IMR-90 (cell line): ENCODE measurements around the gene SLC15A3. TPM values are rescaled to one million over a fixed set of nuclear protein-coding genes. Genes with fewer than 3 reads are reported as not detected.

Experiments
- ATAC-seq: fragments of 200-7000 bp; cut with Tn5 transposase; 2 replicates; pipeline ENCODE4 v1.9.1; 2020; ENCODE audit warnings: low read depth, mild to moderate bottlenecking, moderate library complexity
- BruUV-seq: library from RNA; stranded (reverse); fragments of 400-500 nt; replicated peaks from 2 replicates; lab custom pipeline; 2021; lab: Mats Ljungman, UMichigan
- CTCF ChIA-PET: fragments of 300-600 bp; formaldehyde crosslinking; extraction: SDS; loops from one replicate; lab custom pipeline; 2021; ENCODE audit warnings: antibody characterized with exemption; lab: Yijun Ruan, JAX
- POLR2A ChIA-PET: fragments of 300-600 bp; sonication (Branson Sonifier 250); formaldehyde crosslinking; loops from one replicate; lab custom pipeline; 2022; ENCODE audit warnings: antibody characterized with exemption; ENCODE audit not compliant: unreplicated experiment; lab: Charles Lee
- DNase-seq: peaks from one replicate; pipeline ENCODE4 v3.0.0; 2013
- H2AFZ ChIP-seq: replicated peaks from 2 replicates; pipeline ENCODE3; 2013; ENCODE audit warnings: low read length, mild to moderate bottlenecking; ENCODE audit not compliant: poor library complexity
- H2AK5ac ChIP-seq: 2 replicates; pipeline ENCODE4 v1.6.1; 2013; ENCODE audit warnings: low read depth, low read length, inconsistent platforms
- H2AK9ac ChIP-seq: replicated peaks from 2 replicates; pipeline ENCODE3; 2013; ENCODE audit warnings: mild to moderate bottlenecking, low read depth, low read length, moderate library complexity; ENCODE audit not compliant: poor library complexity
- H2BK120ac ChIP-seq: 2 replicates; pipeline ENCODE4 v1.6.1; 2013; ENCODE audit warnings: low read depth, low read length, inconsistent platforms
- H2BK15ac ChIP-seq: 3 replicates; pipeline ENCODE4 v1.6.1; 2013; ENCODE audit warnings: low read depth, low read length, inconsistent platforms
- H2BK20ac ChIP-seq: 2 replicates; pipeline ENCODE4 v1.6.1; 2013; ENCODE audit warnings: low read depth, mild to moderate bottlenecking, inconsistent platforms, low read length, moderate library complexity
- H2BK5ac ChIP-seq: 2 replicates; pipeline ENCODE4 v1.6.1; 2013; ENCODE audit warnings: mild to moderate bottlenecking, low read depth, low read length, inconsistent platforms; ENCODE audit not compliant: poor library complexity, severe bottlenecking
- H3K14ac ChIP-seq: replicated peaks from 2 replicates; pipeline ENCODE4 v1.6.1; 2013; ENCODE audit warnings: low read depth, low read length, inconsistent platforms
- H3K18ac ChIP-seq: 2 replicates; pipeline ENCODE4 v1.6.1; 2013; ENCODE audit warnings: low read depth, low read length, control low read depth
- H3K23ac ChIP-seq: 2 replicates; pipeline ENCODE4 v1.6.1; 2013; ENCODE audit warnings: low read depth, low read length, inconsistent platforms
- H3K27ac ChIP-seq: 2 replicates; pipeline ENCODE4 v1.5.1; 2013; ENCODE audit warnings: mild to moderate bottlenecking, control low read depth, low read length; ENCODE audit not compliant: insufficient read depth
- H3K27me3 ChIP-seq: 2 replicates; pipeline ENCODE4 v1.6.1; 2013; ENCODE audit warnings: low read length; ENCODE audit not compliant: control insufficient read depth, insufficient read depth
- H3K36me3 ChIP-seq: 2 replicates; pipeline ENCODE4 v1.6.1; 2013; ENCODE audit warnings: low read length, mixed read lengths; ENCODE audit not compliant: control insufficient read depth, insufficient read depth
- H3K4ac ChIP-seq: 2 replicates; pipeline ENCODE4 v1.6.1; 2013; ENCODE audit warnings: low read depth, low read length, inconsistent platforms
- H3K4me1 ChIP-seq: 2 replicates; pipeline ENCODE4 v1.6.1; 2013; ENCODE audit warnings: low read length, mixed read lengths; ENCODE audit not compliant: control insufficient read depth, insufficient read depth
- H3K4me2 ChIP-seq: 2 replicates; pipeline ENCODE4 v1.6.1; 2013; ENCODE audit warnings: low read depth, mild to moderate bottlenecking, control low read depth, low read length, moderate library complexity
- H3K4me3 ChIP-seq: 2 replicates; pipeline ENCODE4 v1.5.1; 2013; ENCODE audit warnings: low read depth, mild to moderate bottlenecking, control low read depth, low read length, moderate library complexity; ENCODE audit not compliant: insufficient read depth
- H3K56ac ChIP-seq: 2 replicates; pipeline ENCODE4 v1.6.1; 2013; ENCODE audit warnings: low read length, inconsistent platforms; ENCODE audit not compliant: insufficient read depth; ENCODE audit errors: extremely low read depth
- H3K79me1 ChIP-seq, 2 experiments: 2 replicates each; pipeline ENCODE4 v1.6.1; 2013; ENCODE audit warnings: low read length in 2 of 2, inconsistent platforms in 1 of 2, low read depth in 1 of 2
- H3K9ac ChIP-seq: 2 replicates; pipeline ENCODE4 v1.6.1; 2013; ENCODE audit warnings: low read depth, low read length, control low read depth
- H3K9me1 ChIP-seq: 2 replicates; pipeline ENCODE4 v1.6.1; 2013; ENCODE audit warnings: low read length, inconsistent platforms; ENCODE audit not compliant: insufficient read depth
- H3K9me3 ChIP-seq: 2 replicates; pipeline ENCODE4 v1.6.1; 2013; ENCODE audit warnings: low read length; ENCODE audit not compliant: control insufficient read depth, insufficient read depth
- H4K20me1 ChIP-seq: 2 replicates; pipeline ENCODE4 v1.6.1; 2013; ENCODE audit warnings: low read length, inconsistent platforms; ENCODE audit not compliant: insufficient read depth
- H4K5ac ChIP-seq: 2 replicates; pipeline ENCODE4 v1.6.1; 2013; ENCODE audit warnings: mild to moderate bottlenecking, low read depth, low read length, control low read depth
- H4K8ac ChIP-seq, 2 experiments: 2 replicates each; pipeline ENCODE4 v1.6.1; 2013; ENCODE audit warnings: low read depth in 2 of 2, low read length in 2 of 2, control low read depth in 1 of 2, inconsistent platforms in 1 of 2
- H4K91ac ChIP-seq: 2 replicates; pipeline ENCODE4 v1.6.1; 2013; ENCODE audit warnings: low read depth, low read length, inconsistent platforms; ENCODE audit not compliant: insufficient read depth
- CEBPB ChIP-seq: IDR thresholded peaks from 2 replicates; pipeline ENCODE4 v1.6.1; 2012; ENCODE audit warnings: low read depth, low read length, improper control_type of control experiment
- CHD1 ChIP-seq: IDR thresholded peaks from 2 replicates; pipeline ENCODE4 v1.6.1; 2012; ENCODE audit warnings: low read depth, low read length, improper control_type of control experiment
- ELK1 ChIP-seq: fragments of 150-350 bp; IDR thresholded peaks from 2 replicates; pipeline ENCODE4 v1.6.1; 2016; ENCODE audit warnings: low read depth, mild to moderate bottlenecking, low read length, moderate library complexity, borderline replicate concordance
- MAFK ChIP-seq: IDR thresholded peaks from 2 replicates; pipeline ENCODE4 v1.6.1; 2012; ENCODE audit warnings: low read depth, low read length, improper control_type of control experiment
- MAZ ChIP-seq: IDR thresholded peaks from 2 replicates; pipeline ENCODE4 v1.6.1; 2012; ENCODE audit warnings: low read depth, mild to moderate bottlenecking, low read length, improper control_type of control experiment, moderate library complexity, borderline replicate concordance
- NFE2L2 ChIP-seq: fragments of 150-350 bp; IDR thresholded peaks from 2 replicates; pipeline ENCODE4 v1.6.1; 2016; ENCODE audit warnings: low read depth, mild to moderate bottlenecking, low read length
- RAD21 ChIP-seq: IDR thresholded peaks from 2 replicates; pipeline ENCODE4 v1.6.1; 2012; ENCODE audit warnings: low read length, improper control_type of control experiment
- WGBS, 2 experiments: methylation state at CpG; one replicate each; pipeline versions ENCODE4 v1.1.5 to v1.1.7; 2013; ENCODE audit warnings: missing lambda C conversion rate in 2 of 2; ENCODE audit not compliant: insufficient read length in 1 of 2; ENCODE audit errors: extremely low coverage in 2 of 2; 5-methylcytosine and 5-hydroxymethylcytosine counted together
- dilution Hi-C: fragments of 300-500 bp; cut with HindIII; formaldehyde crosslinking; loops from one replicate; pipeline ENCODE4 v1.14.3; 2018; ENCODE audit warnings: low sequenced_read_pairs; ENCODE audit not compliant: unreplicated experiment
- in situ Hi-C: fragments of 300-500 bp; cut with MboI; formaldehyde crosslinking; loops from 3 replicates; pipeline ENCODE4 v1.14.3; 2019; ENCODE audit warnings: low sequenced_read_pairs, inconsistent platforms, mixed read lengths
- intact Hi-C: fragments of 100-400 bp; cut with micrococcal nuclease; formaldehyde crosslinking; loops from 2 replicates; pipeline ENCODE4 v1.10.0; 2022
- polyA plus RNA-seq, 3 experiments: library from polyadenylated mRNA; depleted of rRNA; stranded (reverse); fragments of >200 nt; gene quantifications; 2 replicates each; pipeline ENCODE4 v1.2.3, GENCODE V29; 2012; ENCODE audit warnings: low replicate concordance in 1 of 3
- total RNA-seq: library from RNA; depleted of rRNA; stranded (reverse); fragments of >200 nt; gene quantifications from 2 replicates; pipeline ENCODE4 v1.2.3, GENCODE V29; 2012

Gene SLC15A3
- total and polyA plus RNA-seq, 2 of the 4 experiments (the other 2 are of a cell fraction), result 3.2 to 4.4 TPM

- no peak overlapping the region for H3K4me2 ChIP-seq
- in situ Hi-C loops, result no loop called here
Observed at GRCh38 chr11:60947700-60948099, 4.3 kb downstream of the SLC15A3 start.

More at GRCh38 chr11:60947700-60948099, 4.3 kb downstream of the SLC15A3 start:
- Histone ChIP-seq H3K79me1 (no peaks in the 10 kb centered on the region; a peak in 1 of 4 replicates), H3K4ac (no peak overlapping the region), H3K4me3 (no peak overlapping the region), H3K4me1 (peaks cover 16% of the 10 kb centered on the region), H2BK120ac (no peak overlapping the region), H3K56ac (no peak overlapping the region), H4K8ac (no peak overlapping the region), H3K9ac (no peak overlapping the region), H4K20me1 (no peaks in the 10 kb centered on the region), H4K91ac (no peak overlapping the region), H2BK15ac (no peak overlapping the region), H2AK5ac (no peak overlapping the region), H3K23ac (no peak overlapping the region), H4K5ac (no peak overlapping the region), H3K27me3 (no peaks in the 10 kb centered on the region), H3K18ac (no peak overlapping the region), H2BK5ac (no peak overlapping the region), H3K36me3 (peaks cover 5% of the 10 kb centered on the region), H3K9me1 (0 out of 2 replicates have a peak, but pooled peaks cover 4% of the 10 kb centered on the region), H3K14ac (no peak overlapping the region), H3K27ac (no peak overlapping the region), H2AFZ (no peak overlapping the region), H2BK20ac (no peak overlapping the region), H3K9me3 (no peaks in the 10 kb centered on the region), H2AK9ac (no peak overlapping the region)
- ChIA-PET POLR2A (no interaction called here), CTCF (no interaction called here)
- intact Hi-C loops, result no loop called here
- no peak for ATAC-seq
- BruUV-seq, result no TSS peak
- WGBS, 2 experiments, result 0% methylated on average over 1 of the region's 2 CpGs; no CpG with 5 or more reads in 1 of the 2 experiments
- no peak for DNase-seq
- TF ChIP-seq MAFK (no peak), CEBPB (no peak), ELK1 (no peak), NFE2L2 (no peak), MAZ (no peak), CHD1 (no peak), RAD21 (no peak)
- dilution Hi-C loops, result no loop called here
